Activated CD4-positive, CD25-positive, alpha-beta regulatory T cell treated with anti-CD3 and anti-CD28 coated beads, Interleukin-2, amount 50 U/mL, for 16 hours (primary cell): ENCODE data around the gene CMIP.

Experiments used
- DNase-seq: peaks from one replicate; pipeline ENCODE4 v3.0.0-alpha.2; 2020; ENCODE audit warnings: low read depth, low spot score

The CMIP gene

DNA sequence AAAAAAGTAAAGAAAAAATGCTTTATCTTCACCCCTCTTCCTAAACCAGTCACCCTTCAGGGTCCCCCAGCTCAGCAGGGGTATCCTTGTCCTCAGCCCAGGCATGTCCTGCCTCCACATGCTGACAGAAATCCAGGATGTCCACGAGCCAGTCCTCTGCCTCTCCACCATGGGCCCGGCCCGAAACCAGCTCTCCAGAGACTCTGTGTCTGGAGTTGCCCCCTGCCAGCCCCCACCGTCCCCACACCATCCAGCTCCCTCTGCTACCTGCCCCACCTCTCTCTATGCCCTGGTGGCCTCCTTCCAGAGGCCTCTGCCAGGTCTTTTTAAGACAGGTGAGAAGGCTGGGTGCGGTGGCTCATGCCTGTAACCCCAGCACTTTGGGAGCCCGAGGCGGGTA is 268.1 kb downstream of the CMIP start:
- DNase-seq: no peak

DNA sequence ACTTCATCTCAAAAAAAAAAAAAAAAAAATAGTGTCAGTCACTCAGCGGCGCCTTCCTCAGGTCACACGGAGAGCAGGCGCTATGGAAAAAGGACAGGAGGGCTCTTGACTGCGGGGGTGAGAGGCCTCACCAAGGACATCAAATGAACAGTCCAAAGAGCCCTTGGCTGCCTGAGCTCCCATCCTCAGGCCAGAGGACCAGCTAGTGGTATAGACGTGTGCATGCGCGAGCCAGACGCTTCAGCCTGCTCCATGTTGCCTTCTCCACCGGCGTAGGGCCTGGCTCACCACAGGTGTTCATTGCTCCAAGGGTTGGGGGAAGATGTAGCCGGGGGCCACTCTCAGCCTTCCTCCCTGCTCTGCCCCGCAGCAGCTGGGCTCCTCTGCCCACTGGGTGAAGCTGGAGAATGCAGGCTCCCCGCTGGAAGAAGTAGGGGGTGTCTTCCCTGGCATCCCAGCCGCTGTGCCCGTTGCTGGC is 268.7 kb downstream of the CMIP start:
- no peak for DNase-seq

DNA sequence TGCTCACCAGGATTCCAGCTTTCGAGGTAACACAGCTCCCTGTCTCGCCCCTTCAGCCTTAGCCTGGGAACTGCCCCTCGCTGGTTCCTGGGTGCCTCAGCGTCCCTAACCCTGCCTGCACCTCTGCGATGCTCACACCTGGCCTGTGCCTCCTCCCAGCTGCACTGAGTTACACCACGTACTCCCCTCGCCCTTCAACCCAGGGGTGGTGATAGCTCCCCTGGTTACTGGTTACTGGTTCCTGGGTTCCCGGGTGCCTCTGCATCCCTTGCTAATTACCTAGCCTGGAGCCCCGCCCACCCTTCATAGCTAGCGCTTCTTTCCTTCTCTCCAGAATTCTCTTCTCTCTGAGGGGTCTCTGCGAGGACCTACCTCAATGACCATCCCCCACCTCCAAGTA is 269.2 kb downstream of the CMIP start:
- DNase-seq: no peak

DNA sequence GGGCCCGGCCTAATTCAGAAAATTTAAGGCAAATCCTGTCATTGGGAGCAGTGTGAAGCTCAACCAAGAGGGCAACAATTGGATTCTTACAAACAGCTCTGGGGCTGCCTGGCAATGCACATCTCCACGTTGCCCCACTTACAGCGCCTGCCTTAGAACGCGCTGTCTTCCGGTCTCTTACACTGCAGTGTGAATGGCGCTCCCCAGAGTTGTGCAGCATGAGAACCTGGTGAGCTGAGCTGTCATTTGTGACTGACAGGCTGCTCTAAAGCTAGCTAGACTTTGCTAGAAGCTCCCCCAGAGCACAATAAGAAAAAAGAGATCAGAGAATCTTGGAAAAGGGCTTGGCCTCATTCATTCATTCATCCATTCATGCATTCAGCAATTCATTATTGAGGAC is 270.0 kb downstream of the CMIP start:
- no peak for DNase-seq

DNA sequence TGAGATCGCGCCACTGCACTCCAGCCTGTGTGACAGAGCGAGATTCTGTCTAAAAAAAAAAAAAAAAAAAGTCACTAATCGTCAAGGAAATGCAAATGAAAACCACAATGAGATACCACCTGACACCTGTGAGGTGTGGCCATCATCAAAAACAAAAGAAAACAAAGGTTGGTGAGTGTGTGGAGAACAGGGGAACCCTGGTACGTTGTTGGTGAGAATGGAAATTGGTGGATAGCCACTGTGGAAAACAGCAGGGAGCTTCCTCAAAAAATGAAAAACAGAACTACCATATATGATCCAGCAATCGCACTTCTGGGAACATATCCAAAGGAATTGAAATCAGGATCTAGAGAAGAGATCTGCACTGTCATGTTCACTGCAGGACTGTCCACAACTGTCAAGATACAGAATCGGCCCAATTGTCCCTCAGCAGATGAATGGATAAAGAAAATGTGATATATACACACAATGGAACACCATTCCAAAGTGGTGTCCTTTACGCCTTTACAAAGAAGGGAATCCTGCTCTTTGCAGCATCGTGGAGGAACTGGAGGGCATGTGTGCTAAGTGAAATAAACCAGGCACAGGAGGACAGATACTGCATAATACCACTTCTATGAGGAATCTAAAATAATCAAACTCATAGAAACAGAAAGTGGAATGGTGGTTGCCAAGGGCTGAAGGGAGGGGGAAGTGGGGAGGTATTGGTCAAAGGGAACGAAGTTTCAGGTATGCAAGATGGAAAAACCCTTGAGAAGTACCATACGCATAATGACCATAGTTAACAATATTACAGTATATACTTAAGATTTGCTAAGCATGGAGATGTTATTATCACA is 271.0 kb downstream of the CMIP start:
- DNase-seq: no peak

DNA sequence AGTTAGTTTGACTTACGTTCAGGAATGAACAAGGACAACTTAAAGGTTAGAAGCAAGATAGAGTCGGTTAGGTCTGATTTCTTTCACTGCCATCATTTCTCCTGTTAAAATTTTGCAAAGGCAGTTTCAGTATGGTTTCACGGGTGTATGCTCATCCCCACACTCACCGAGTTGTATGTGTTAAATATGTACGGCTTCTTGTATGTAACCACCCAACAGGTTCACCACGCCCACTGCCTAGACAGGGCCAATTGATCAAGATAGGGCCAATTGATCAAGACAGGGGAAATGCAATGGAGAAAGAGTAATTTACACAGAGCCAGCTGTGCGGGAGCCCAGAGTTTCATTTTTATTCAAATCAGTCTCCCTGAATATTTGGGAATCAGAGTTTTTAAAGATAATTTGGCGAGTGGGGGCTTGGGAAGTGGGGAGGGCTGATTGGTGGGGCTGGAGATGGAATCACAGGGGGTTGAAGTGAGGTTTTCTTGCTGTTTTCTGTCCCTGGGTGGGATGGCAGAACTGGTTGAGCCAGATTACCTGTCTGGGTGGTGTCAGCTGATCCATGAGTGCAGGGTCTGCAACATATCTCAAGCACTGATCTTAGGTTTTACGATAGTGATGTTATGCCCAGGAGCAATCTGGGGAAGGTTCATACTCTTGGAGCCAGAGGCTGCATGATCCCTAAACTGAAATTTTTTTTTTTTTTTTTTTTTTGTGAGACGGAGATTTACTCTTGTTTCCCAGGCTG is 272.0 kb downstream of the CMIP start:
- no peak for DNase-seq

DNA sequence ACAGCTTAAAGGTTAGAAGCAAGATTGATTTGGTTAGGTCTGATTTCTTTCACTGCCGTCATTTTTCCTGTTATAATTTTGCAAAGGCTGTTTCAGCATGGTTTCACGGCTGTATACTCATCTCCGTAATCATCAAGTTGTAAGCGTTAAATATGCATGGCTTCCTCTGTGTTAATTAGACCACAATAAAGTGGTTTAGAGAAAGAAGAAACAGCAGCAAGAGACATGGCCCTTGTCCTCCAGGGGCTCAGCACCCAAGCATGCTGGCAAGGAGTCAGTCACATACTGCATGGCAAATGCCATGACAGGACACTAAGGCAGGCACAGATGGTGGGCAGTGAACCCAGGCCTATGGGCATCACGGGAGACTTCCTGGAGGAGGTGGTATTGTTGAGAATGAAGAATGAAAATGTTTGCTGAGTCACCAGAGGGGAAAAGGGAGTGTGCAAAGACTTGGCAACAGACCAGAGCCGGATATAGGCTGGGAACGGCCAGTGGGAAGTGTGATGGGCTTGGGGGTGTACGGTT is 273.1 kb downstream of the CMIP start:
- no peak for DNase-seq

DNA sequence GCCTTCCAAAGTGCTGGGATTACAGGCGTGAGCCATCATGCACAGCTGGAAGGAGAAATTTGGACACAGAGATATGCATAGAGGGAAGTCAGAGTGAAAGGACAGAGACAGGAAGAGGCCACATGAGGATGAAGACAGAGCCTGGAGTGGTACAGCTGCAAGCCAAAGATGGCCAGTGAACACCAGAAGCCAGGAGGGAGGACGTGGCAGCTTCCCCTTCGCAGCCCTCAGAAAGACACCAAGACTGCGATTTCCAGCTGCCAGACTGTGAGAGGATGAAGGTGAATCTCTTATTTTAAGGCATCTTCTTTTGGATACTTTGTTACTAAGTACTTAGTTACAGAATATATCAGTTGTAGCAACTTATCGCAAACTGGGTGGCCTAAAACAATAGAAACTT is 274.0 kb downstream of the CMIP start:
- DNase-seq: no peak

DNA sequence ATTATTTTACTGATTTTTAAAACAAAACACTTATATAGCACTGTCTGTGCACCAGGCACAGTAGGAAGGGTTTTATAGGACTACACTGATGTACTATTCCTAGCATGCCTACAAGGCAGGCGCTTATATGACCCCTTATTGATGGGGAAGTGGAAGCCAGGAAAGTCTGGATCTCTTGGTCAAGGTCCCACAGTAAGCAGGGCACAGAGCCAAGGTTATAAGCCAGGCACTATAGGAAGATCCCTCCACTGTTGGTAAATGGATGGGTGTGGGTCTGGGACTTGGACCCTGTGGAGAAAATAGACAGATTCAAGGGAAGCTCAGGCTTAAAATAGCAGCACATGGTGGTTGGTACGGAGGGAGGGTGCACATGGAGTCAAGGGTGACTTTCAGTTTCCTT is 275.4 kb downstream of the CMIP start:
- no peak for DNase-seq

DNA sequence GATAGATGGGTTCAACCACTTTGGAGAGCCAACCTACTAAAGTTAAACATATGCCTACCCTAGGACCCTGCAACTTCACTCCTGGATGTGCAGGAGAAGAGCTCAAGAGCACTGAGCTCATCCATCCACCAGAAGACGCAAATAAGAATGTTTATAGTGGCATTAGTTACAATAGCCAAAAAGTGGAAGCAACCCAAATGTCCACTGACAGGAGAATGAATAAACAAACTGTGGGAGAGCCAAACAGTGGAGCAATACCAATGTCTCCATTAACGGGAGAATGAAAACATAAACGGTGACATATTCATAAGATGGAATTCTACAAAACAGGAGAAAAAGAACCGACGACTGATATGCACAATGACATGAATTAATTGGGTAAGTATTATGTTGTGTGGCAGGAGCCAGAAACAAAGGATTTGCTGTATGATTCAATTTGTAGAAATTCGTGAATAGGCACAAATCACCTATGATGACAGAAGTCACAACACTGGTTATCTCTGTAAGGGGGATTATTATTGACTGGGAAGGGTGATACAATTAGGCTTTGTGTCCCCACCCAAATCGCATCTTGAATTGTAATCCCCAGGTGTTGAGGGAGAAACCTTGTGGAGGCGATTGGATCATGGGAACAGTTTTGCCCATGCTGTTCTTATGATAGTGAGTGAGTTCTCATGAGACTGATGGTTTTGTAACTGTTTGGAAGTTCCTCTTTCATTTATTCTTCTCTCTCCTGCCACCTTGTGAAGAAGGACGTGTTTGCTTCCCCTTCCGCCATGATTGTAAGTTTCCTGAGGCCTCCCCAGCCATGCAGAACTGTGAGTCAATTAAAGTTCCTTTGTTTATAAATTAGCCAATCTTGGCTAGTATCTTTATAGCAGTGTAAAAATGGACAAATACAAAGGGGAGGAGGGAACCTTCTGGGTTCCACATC is 276.6 kb downstream of the CMIP start:
- no peak for DNase-seq

DNA sequence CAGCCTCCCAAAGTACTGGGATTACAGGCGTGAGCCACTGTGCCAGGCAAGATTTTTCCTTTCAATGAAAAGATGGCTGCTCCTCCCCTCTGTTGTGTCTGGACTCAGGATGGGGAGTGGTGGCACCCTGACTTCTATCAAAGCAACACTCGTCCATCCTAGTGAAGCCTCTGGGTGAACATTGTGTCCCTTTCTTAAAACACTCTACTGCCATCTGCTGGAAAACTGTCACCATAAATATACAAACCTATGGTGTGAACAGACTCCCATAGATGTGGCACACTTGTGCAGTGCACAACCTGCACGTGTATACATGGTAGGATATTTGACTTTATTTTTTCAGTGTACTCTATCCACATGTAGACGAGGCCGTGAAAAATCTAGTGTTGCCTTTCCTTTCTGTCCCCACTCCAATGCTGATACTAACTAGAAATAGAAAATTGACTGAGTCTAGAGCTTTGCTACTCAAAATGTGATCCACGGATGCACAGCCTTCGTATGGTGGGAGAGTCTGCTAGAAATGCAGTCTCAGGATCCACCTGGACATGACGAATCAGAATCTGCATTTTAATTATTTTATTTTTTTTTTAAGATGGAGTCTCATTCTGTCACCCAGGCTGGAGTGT is 278.6 kb downstream of the CMIP start:
- DNase-seq: peak; percentile 23

DNA sequence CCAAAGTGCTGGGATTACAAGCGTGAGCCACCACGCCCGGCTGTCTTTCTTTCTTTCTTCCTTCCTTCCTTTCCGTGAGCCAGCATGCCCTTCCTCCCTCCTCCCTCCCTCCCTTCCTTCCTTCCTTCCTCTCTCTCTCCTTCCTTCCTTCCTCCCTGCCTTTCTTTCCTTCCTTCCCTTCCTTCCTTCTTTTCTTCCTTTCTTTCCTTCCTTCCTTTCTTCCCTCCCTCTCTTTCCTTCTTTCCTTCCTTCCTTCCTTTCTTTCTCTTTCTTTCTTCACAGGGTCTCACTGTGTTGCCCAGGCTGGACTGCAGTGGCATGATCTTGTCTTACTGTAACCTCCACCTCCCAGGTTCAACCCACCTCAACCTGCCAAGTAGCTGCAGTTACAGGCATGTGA is 283.8 kb downstream of the CMIP start:
- no peak for DNase-seq

DNA sequence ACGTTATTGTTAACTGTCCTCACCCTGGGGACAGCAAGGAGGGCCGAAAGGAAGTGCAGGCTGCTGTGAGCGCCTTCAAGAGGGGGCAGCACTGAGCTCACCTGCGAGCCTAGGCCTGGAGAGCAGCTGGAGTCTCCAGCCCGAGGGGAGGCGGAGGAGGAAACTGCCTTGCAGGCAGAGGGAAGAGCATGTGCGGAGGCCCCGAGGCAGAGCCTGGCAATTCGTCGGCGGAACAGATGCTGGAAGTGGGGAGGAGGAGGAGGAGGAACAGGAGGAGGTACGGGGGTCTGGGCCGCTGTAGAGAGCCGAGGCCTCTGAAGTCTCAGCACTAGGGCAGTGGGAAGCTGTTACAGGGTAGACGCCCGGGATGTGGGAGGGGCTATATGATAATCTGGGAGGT is 284.8 kb downstream of the CMIP start:
- no peak for DNase-seq

DNA sequence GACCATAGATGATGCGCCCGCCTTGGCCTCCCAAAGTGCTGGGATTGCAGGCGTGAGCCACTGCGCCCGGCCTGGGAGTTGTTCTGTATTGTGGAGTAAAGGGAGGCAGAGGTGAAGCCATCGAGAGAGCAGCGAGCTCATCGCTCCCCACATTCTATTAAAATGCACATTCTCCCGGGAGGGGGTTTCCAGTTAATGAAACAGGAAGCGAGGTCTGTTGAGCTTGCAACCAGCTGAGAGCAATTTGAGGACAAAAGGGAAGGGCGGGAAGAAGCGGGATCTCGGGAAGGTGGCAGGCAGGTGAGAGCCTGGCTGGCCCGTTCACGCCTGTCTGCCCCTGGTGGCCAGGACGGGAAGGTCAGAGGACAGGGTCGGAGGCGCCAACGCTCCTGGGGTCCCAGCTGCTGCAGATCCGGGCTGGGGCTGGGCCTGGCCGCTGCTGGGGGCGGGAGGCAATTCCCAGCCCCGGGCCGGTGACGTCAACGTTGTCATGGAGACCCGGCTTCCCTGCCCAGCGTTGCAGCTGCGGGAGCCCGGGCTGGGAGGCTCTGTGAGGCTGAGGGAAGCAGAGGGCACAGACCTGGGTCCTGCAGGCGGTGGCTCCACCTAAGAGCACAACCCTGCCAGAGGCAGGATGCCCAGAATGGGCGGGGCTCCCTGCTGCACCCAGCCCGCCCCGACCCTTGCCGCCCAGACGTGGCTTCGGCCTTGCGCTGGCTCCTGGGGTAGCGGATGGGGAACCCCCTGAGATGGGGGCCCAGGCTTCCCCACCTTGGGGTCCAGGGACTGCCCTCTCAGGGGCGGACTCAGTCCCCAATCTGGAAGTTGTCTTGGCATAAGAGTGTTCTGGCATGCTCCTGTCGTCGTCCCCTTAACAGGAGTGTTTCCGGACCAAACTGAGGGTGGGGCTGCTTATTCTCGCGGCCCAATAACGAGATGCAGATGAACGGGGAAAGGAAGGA is 285.8 kb downstream of the CMIP start:
- peak; percentile 21 for DNase-seq

DNA sequence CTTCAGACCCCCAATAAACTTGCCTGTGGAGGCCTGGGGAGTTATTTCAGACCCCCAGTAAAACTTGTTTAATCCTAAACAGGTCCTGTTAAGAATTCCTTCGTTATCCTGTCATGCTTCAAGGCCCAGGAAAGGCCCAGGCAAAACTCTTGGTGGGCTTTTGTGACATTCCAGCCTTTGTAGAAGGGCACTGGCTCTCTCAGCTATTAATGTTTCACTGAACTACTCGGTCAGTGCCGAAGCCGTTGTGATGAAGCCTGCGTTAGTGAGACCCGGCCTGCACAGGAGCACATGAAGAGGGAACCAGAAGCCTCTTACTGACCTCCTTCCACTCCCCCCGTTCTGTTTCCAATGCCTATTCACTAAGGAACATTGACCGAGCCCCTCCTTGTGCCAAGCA is 287.0 kb downstream of the CMIP start:
- DNase-seq: no peak

DNA sequence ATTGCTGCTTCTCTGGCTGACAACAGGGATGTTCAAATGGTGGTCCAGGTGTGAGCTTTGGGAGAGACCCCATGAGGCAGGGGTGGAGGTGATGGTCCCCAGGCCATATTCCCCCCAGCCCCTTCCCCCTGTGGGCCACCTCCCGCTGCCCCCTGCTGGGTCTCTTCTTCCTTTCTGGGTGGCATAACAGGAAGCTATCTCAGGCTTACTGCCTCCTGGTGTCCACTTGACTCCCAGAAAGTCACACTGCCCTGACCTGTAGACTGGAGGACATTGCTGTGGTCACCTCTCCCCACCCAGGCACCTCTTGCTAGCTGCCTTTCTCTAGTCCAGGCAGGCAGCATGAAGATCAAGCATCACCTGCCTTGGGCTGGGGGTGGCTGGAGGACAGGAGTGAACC is 288.1 kb downstream of the CMIP start:
- DNase-seq: no peak

DNA sequence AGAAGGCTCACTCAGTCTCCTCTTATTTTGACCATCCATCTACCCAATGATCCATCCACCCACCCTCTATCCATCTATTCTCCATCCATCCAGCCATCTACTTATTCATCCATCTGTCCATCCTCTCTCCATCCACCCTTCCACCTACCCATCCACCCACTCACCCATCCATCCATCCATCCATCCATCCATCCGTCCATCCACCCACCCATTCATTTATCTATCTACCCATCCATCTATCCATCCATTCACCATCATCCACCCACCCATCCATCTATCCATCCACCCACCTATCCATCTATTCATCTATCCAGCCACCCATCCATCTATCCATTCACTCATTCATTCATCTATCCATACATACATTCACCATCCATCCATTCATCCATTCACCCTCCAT is 288.7 kb downstream of the CMIP start:
- DNase-seq: no peak

DNA sequence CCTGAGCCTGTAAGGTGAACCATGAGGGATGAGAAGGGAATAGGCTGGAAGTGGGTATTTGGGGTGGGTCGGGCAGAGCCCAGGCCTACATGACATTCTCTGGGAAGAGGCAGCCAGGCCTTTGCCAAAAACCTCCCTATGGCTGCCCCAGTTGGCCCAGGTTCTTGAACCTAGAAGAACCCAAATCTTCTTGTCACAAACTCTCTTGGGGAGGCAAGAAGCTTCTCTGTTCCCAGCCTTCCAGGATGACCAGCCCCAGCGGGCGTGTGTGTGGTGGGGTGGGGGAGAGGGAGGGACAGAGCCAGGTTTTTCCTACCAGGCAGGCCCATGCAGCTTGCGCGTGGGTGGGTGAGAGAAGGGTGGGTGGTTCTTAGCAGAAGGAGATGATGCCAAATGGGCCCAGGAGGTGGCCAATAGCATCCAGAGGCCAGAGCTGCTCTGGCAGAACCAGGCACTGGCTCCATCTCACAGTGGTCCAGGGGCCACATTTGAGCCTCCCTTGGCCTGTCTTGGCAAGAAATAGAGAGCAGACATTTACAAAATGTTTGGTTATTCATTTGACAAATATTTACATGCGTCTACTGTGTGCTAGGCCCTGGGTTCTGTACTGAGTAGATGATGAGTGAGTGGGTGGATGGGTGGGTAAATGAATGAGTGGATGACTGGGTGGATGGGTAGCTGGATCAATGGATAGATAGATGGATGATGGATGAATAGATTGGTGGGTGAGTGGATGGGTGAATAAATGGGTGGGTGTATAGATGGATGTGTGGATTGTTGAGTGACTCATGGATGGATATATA is 290.2 kb downstream of the CMIP start:
- no peak for DNase-seq

DNA sequence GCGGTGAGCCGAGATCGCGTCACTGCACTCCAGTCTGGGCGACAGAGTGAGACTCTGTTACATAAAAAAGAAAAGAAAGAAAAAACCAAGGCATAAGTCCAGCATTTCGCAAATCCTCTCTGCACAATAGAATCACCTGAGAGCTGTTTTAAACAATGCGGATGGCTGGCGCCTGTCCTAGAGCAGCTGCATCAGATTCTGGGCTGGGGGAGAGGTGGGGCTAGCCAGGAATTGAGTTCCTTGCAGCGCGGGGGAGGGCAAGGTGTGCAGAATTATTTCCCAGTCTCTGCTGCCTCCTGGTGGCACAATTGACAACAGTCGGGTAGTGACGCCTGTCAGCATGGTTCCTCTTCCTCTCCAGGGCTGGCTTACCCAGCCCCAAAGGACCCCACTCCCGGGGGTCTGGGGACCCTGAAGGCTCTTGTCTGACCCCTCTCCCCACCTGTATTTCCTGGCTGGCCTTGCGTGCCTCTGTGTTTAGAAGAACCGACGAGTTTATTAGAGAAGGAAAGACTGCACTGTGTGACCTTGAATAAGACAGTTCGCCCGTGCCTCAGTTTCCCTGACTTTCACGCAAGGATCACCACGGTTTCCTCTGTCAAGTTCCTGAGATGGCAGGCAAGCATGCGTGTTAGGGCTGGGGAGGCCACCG is 293.4 kb downstream of the CMIP start:
- peak; percentile 70 for DNase-seq
